Tibial artery (tissue), 4 donors: Measurements from ENCODE around the gene ARL8A.

Experiments
- DNase-seq, 2 donors: peaks; one replicate each; pipeline ENCODE4 v3.0.0-alpha.2; 2019
- H3K27ac ChIP-seq, 2 donors: fragments of 200-600 bp; sonication (generic) in 1 of 2; 1 replicate in 1 of 2; 2 replicates in 1 of 2; pipeline ENCODE4 v1.5.1; 2018 to 2019; ENCODE audit warnings: mild to moderate bottlenecking in 1 of 2
- H3K27me3 ChIP-seq, 2 donors: fragments of 200-600 bp; sonication (generic) in 1 of 2; one replicate each; pipeline versions ENCODE4 v1.5.1 to v1.6.0; 2016 to 2019
- H3K36me3 ChIP-seq, 3 donors: fragments of 200-600 bp; sonication (generic) in 2 of 3; one replicate each; pipeline ENCODE4 v1.5.1; 2016 to 2019; ENCODE audit warnings: mild to moderate bottlenecking in 2 of 3
- H3K4me1 ChIP-seq, 4 donors: fragments of 200-600 bp; sonication (generic) in 2 of 4; 1 replicate in 3 of 4; 2 replicates in 1 of 4; pipeline ENCODE4 v1.5.1; 2016 to 2019
- H3K4me3 ChIP-seq, 2 donors: fragments of 200-600 bp; sonication (generic) in 1 of 2; 1 replicate in 1 of 2; 2 replicates in 1 of 2; pipeline ENCODE4 v1.5.1; 2018 to 2019; ENCODE audit warnings: mild to moderate bottlenecking in 2 of 2
- H3K9me3 ChIP-seq, 3 donors: fragments of 200-600 bp; sonication (generic) in 1 of 3; one replicate each; pipeline ENCODE4 v1.5.1; 2016 to 2019
- intact Hi-C: fragments of 100-400 bp; cut with DNase I; formaldehyde crosslinking; loops from one replicate; pipeline ENCODE4 v1.15.0; 2023; ENCODE audit warnings: low total_unique reads
- TF ChIP-seq, protein P1 (sequence below), 2 experiments: fragments of 200-600 bp in 1 of 2; fragments of 450-650 bp in 1 of 2; IDR thresholded peaks; one replicate each; pipeline ENCODE4 v1.5.1; 2017 to 2019; ENCODE audit warnings: antibody characterized with exemption in 2 of 2, mild to moderate bottlenecking in 1 of 2, moderate library complexity in 1 of 2

Gene ARL8A

DNA sequence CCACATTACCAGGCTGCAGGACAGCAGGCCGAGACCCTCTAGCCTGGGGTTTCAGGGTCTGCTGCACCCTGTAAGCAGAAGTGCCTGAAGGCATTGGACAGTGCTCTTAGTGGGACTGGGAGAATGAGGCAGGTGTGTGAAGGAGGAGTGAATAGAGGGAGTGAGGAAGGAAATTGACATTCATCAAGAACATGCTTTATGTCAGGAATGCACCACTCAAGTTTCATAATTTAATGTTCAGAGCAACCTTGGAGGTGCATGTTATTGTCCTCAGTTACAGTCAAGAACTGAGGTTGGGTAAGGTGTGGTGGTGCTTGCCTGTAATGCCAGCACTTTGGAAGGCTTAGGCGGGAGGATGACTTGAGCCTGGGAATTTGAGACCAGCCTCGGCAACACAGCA lies 33.6 kb downstream of the ARL8A start:
- no peaks in the 10 kb centered on the region for H3K27me3 ChIP-seq
- H3K9me3 ChIP-seq, result no peaks in the 10 kb centered on the region
- no peak overlapping the region for H3K4me3 ChIP-seq
- TF ChIP-seq, protein P1, sequence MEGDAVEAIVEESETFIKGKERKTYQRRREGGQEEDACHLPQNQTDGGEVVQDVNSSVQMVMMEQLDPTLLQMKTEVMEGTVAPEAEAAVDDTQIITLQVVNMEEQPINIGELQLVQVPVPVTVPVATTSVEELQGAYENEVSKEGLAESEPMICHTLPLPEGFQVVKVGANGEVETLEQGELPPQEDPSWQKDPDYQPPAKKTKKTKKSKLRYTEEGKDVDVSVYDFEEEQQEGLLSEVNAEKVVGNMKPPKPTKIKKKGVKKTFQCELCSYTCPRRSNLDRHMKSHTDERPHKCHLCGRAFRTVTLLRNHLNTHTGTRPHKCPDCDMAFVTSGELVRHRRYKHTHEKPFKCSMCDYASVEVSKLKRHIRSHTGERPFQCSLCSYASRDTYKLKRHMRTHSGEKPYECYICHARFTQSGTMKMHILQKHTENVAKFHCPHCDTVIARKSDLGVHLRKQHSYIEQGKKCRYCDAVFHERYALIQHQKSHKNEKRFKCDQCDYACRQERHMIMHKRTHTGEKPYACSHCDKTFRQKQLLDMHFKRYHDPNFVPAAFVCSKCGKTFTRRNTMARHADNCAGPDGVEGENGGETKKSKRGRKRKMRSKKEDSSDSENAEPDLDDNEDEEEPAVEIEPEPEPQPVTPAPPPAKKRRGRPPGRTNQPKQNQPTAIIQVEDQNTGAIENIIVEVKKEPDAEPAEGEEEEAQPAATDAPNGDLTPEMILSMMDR (IDR thresholded peaks at IDR 0.05), result no peak
- intact Hi-C loops, result no loop called here
- H3K4me1 ChIP-seq, result peaks cover 0 to 21% (median 8%) of the 10 kb centered on the region in 4 donors
- no peaks in the 10 kb centered on the region for H3K36me3 ChIP-seq
- H3K27ac ChIP-seq, result no peak overlapping the region
- DNase-seq, result no peak

DNA sequence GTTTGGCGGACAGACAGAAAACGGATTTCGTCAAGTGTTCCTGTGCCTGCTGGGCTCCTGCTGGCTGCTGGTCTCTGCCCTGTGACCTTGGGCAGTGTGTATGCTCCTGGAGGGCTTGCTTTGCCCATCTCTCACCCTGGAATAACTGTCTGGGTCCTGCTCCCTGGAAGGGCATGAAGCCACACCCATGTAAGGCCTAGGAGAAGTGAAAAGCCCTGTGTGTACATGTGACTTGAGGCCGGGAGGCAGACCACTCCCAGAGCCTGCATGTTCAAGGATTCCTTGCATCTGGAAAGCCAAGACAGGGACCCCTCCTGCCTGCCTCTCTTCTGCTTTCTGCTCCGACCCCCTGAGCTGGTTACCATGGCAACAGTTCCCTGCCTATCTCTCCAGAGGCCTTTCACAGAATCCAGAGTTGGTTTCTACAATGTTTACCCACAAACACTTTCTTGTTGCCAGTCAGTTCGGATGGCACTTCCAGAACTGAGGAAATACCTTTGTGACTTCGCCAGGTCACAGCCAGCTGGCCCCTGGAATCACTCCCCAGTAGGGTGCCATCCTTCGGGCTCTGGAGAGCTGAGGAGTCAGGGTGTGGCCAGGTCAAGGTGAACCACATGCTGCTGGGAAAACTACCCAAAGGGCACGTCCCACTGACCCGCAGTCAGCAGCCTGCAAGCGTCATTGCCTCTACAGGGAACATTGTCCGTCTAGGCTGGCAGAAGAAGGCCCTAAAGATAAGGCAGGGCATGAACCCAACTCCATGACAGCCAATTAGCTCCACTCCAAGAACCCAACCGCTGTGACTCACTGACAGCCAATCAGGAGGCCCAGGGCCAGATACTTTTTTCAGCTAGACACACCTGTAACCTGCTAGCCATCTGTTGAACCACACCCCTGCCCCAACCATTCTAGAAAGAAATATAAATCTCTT lies 36.5 kb downstream of the ARL8A start:
- Histone ChIP-seq H3K36me3 (no peaks in the 10 kb centered on the region), H3K4me3 (no peak overlapping the region), H3K4me1 (peaks cover 0 to 13% (median 3%) of the 10 kb centered on the region in 4 donors), H3K9me3 (no peaks in the 10 kb centered on the region), H3K27me3 (no peaks in the 10 kb centered on the region), H3K27ac (no peak overlapping the region)
- no peak for DNase-seq
- TF ChIP-seq, protein P1 (IDR thresholded peaks at IDR 0.05), result no peak
- intact Hi-C loops, result loop anchor here (10.0 kb wide), 1 partner anchor 53 kb away; no protein-coding TSS in a partner anchor

DNA sequence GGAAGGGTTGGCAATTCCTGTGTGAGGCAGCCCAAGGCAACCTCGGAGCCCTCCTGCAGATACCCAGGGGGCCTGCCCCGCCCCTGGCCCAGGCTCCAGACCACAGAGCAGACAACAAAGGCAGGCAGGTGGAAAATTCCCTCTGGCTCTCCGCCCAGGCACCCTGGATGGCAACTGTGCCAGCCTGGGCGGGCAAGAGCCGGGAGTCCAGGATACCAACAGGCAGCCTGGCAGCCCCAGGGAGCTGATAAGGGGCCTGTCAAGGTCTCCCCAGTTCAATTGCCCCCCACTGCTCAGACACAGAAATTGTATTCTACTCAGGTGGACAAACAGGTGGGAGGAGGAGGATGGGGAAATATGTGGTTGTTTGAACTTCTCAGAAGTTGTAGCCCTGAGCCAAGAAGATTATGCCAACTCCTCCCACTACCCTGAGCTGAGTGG lies 37.2 kb downstream of the ARL8A start:
- Histone ChIP-seq H3K36me3 (no peaks in the 10 kb centered on the region), H3K27me3 (no peaks in the 10 kb centered on the region), H3K4me1 (peaks cover 0 to 7% (median 0%) of the 10 kb centered on the region in 4 donors), H3K9me3 (no peaks in the 10 kb centered on the region), H3K27ac (no peak overlapping the region), H3K4me3 (no peak overlapping the region)
- TF ChIP-seq, protein P1 (IDR thresholded peaks at IDR 0.05), result no peak
- DNase-seq, result no peak
- intact Hi-C loops, result loop anchor here (10.0 kb wide), 1 partner anchor 53 kb away; no protein-coding TSS in a partner anchor

DNA sequence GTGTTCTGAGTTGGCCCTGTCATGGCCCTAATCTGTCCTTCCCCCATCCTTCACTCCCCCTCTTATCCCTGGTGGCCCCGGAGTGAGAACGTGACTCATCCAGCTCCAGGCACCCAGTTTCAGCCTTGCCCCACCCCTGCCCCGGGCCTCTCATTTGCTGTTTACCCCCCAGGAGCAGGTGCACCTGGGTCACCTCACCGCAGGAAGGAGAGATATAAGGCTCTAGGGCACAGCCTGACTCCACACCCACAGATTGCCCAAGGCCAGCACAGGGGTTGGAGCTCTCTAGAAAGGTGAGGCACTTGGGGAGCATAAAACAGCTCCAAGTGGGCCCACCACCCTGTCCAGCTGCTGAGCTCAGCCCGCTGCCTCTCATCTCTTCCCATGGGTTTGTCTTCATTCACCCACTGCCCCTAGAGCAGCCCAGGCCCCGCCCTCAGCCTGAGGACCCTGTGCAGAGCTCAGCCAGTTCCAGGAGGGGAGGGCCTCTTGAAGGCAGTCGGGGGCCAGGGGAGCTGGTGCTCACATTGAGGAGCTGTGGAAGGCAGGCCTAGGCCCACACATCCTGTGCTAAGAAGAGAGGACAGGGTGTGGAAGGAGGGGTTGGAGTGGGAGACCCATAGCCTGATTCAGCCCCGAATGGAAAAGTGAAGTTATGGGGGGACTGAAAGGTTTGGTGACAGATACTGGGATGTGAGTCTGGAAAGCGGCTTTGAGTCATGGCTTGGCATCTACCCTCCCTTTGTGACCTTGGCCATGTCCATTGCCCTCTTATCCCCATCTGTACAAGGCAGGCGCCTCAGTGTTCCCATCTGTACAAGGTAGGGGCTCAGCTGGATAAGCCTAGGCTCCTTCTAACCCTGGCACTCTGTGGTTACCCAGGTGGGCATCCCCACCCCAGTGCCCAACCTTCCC lies 37.9 kb downstream of the ARL8A start:
- intact Hi-C loops, result loop anchor here (10.0 kb wide), 1 partner anchor 52 kb away; no protein-coding TSS in a partner anchor
- TF ChIP-seq, protein P1 (IDR thresholded peaks at IDR 0.05), result no peak
- no peak overlapping the region for H3K27ac ChIP-seq

DNA sequence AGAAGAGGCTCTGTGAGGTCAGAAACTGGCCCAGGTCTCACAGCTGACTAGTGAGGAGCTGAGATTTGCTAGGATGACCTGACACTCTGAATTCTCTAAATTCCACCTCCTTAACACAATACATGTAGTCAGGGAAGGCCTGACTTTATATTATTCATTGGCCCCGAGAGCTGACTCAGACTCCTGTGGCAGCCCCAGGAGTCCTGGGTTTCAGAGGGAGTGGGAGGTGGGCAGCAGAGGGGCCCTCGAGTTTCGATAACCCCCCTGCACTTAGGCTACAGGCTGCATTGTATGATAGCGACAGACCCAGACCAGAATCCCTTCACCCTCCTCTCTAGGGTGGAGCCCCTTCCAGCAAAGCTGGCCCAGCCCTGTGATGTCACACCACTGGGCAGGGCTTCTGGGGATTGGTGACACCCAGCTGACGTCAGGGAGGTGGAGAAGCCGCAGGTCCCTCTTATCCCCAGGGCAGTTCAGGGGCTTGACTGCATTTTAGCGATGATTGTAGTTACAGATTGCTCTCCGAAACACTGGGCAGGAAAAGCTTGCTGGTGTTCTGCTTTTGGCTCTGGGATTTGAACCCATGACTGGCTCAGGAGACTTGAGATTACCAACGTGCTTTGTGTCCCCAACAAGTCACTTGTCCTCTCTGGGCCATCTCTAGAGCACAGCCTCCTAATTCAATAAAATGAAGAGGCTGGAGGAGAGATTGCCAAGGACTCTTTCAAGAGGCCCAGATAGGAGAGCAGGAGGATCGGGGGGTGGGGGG lies 38.8 kb downstream of the ARL8A start:
- no peak for DNase-seq
- no peak overlapping the region for H3K27ac ChIP-seq

More for the DNA sequence above, 37.9 kb downstream of the ARL8A start:
- Histone ChIP-seq H3K27me3 (no peaks in the 10 kb centered on the region), H3K36me3 (no peaks in the 10 kb centered on the region), H3K4me1 (peaks cover 0 to 7% (median 0%) of the 10 kb centered on the region in 4 donors), H3K4me3 (no peak overlapping the region), H3K9me3 (no peaks in the 10 kb centered on the region)
- no peak for DNase-seq

More for the DNA sequence above, 38.8 kb downstream of the ARL8A start:
- no peaks in the 10 kb centered on the region for H3K36me3 ChIP-seq
- intact Hi-C loops, result loop anchor here (10.0 kb wide), 1 partner anchor 51 kb away; no protein-coding TSS in a partner anchor
- H3K9me3 ChIP-seq, result no peaks in the 10 kb centered on the region
- H3K4me1 ChIP-seq, result peaks cover 0 to 7% (median 0%) of the 10 kb centered on the region in 4 donors
- H3K4me3 ChIP-seq, result no peak overlapping the region
- TF ChIP-seq, protein P1 (IDR thresholded peaks at IDR 0.05), result no peak
- H3K27me3 ChIP-seq, result no peaks in the 10 kb centered on the region
